22Rv1 (cell line): Measurements from ENCODE around the gene INAFM2.

ENCODE experiments used
- ZFX ChIP-seq: fragments of 450-650 bp; IDR thresholded peaks from 2 replicates; pipeline ENCODE4 v1.6.1; 2017; ENCODE audit warnings: antibody characterized with exemption, borderline replicate concordance
- TF ChIP-seq, protein P1 (sequence below): fragments of 450-650 bp; IDR thresholded peaks from 2 replicates; pipeline ENCODE4 v1.5.1; 2017; ENCODE audit warnings: mild to moderate bottlenecking

DNA sequence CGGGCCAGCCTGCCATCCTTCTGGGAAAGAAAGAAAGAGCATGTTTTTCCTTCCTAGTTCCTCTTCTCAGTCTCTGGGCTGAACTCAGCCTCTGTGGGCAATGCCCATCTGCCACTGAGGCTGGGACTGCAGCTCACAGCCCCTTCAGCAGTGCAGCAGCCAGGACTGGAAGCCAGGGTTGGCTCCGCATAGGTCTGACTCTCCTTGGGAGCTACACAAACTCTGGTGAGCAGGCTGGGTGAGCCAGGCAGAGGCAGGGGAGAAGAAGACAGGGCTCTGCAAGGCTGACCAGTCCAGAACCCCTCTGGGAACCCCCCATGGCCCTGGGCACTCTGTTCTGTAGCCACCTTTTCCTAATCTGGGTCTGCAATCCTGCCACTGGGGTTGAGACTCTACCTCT, 38.1 kb downstream of the INAFM2 start:
- TF ChIP-seq, protein P1, sequence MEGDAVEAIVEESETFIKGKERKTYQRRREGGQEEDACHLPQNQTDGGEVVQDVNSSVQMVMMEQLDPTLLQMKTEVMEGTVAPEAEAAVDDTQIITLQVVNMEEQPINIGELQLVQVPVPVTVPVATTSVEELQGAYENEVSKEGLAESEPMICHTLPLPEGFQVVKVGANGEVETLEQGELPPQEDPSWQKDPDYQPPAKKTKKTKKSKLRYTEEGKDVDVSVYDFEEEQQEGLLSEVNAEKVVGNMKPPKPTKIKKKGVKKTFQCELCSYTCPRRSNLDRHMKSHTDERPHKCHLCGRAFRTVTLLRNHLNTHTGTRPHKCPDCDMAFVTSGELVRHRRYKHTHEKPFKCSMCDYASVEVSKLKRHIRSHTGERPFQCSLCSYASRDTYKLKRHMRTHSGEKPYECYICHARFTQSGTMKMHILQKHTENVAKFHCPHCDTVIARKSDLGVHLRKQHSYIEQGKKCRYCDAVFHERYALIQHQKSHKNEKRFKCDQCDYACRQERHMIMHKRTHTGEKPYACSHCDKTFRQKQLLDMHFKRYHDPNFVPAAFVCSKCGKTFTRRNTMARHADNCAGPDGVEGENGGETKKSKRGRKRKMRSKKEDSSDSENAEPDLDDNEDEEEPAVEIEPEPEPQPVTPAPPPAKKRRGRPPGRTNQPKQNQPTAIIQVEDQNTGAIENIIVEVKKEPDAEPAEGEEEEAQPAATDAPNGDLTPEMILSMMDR: no peak
- no peak for TF ChIP-seq ZFX
